IMR-90 (cell line): ENCODE data around the gene USP32. TPM values are rescaled to one million over a fixed set of nuclear protein-coding genes. Genes with fewer than 3 reads are reported as not detected.
"Not testable (repeated sequence)": the region's sequence is repeated elsewhere in the genome, so short reads cannot be mapped to it uniquely, and the experiment has no call there.

Source experiments
- ATAC-seq: fragments of 200-7000 bp; cut with Tn5 transposase; 2 replicates; pipeline ENCODE4 v1.9.1; 2020; ENCODE audit warnings: low read depth, mild to moderate bottlenecking, moderate library complexity
- BruUV-seq: library from RNA; stranded (reverse); fragments of 400-500 nt; replicated peaks from 2 replicates; lab custom pipeline; 2021; lab: Mats Ljungman, UMichigan
- CTCF ChIA-PET: fragments of 300-600 bp; formaldehyde crosslinking; extraction: SDS; loops from one replicate; lab custom pipeline; 2021; ENCODE audit warnings: antibody characterized with exemption; lab: Yijun Ruan, JAX
- POLR2A ChIA-PET: fragments of 300-600 bp; sonication (Branson Sonifier 250); formaldehyde crosslinking; loops from one replicate; lab custom pipeline; 2022; ENCODE audit warnings: antibody characterized with exemption; ENCODE audit not compliant: unreplicated experiment; lab: Charles Lee
- DNase-seq: peaks from one replicate; pipeline ENCODE4 v3.0.0; 2013
- H2AFZ ChIP-seq: replicated peaks from 2 replicates; pipeline ENCODE3; 2013; ENCODE audit warnings: low read length, mild to moderate bottlenecking; ENCODE audit not compliant: poor library complexity
- H2AK5ac ChIP-seq: 2 replicates; pipeline ENCODE4 v1.6.1; 2013; ENCODE audit warnings: low read depth, low read length, inconsistent platforms
- H2AK9ac ChIP-seq: replicated peaks from 2 replicates; pipeline ENCODE3; 2013; ENCODE audit warnings: mild to moderate bottlenecking, low read depth, low read length, moderate library complexity; ENCODE audit not compliant: poor library complexity
- H2BK120ac ChIP-seq: 2 replicates; pipeline ENCODE4 v1.6.1; 2013; ENCODE audit warnings: low read depth, low read length, inconsistent platforms
- H2BK15ac ChIP-seq: 3 replicates; pipeline ENCODE4 v1.6.1; 2013; ENCODE audit warnings: low read depth, low read length, inconsistent platforms
- H2BK20ac ChIP-seq: 2 replicates; pipeline ENCODE4 v1.6.1; 2013; ENCODE audit warnings: low read depth, mild to moderate bottlenecking, inconsistent platforms, low read length, moderate library complexity
- H2BK5ac ChIP-seq: 2 replicates; pipeline ENCODE4 v1.6.1; 2013; ENCODE audit warnings: mild to moderate bottlenecking, low read depth, low read length, inconsistent platforms; ENCODE audit not compliant: poor library complexity, severe bottlenecking
- H3K14ac ChIP-seq: replicated peaks from 2 replicates; pipeline ENCODE4 v1.6.1; 2013; ENCODE audit warnings: low read depth, low read length, inconsistent platforms
- H3K18ac ChIP-seq: 2 replicates; pipeline ENCODE4 v1.6.1; 2013; ENCODE audit warnings: low read depth, low read length, control low read depth
- H3K23ac ChIP-seq: 2 replicates; pipeline ENCODE4 v1.6.1; 2013; ENCODE audit warnings: low read depth, low read length, inconsistent platforms
- H3K27ac ChIP-seq: 2 replicates; pipeline ENCODE4 v1.5.1; 2013; ENCODE audit warnings: mild to moderate bottlenecking, control low read depth, low read length; ENCODE audit not compliant: insufficient read depth
- H3K27me3 ChIP-seq: 2 replicates; pipeline ENCODE4 v1.6.1; 2013; ENCODE audit warnings: low read length; ENCODE audit not compliant: control insufficient read depth, insufficient read depth
- H3K36me3 ChIP-seq: 2 replicates; pipeline ENCODE4 v1.6.1; 2013; ENCODE audit warnings: low read length, mixed read lengths; ENCODE audit not compliant: control insufficient read depth, insufficient read depth
- H3K4ac ChIP-seq: 2 replicates; pipeline ENCODE4 v1.6.1; 2013; ENCODE audit warnings: low read depth, low read length, inconsistent platforms
- H3K4me1 ChIP-seq: 2 replicates; pipeline ENCODE4 v1.6.1; 2013; ENCODE audit warnings: low read length, mixed read lengths; ENCODE audit not compliant: control insufficient read depth, insufficient read depth
- H3K4me2 ChIP-seq: 2 replicates; pipeline ENCODE4 v1.6.1; 2013; ENCODE audit warnings: low read depth, mild to moderate bottlenecking, control low read depth, low read length, moderate library complexity
- H3K4me3 ChIP-seq: 2 replicates; pipeline ENCODE4 v1.5.1; 2013; ENCODE audit warnings: low read depth, mild to moderate bottlenecking, control low read depth, low read length, moderate library complexity; ENCODE audit not compliant: insufficient read depth
- H3K56ac ChIP-seq: 2 replicates; pipeline ENCODE4 v1.6.1; 2013; ENCODE audit warnings: low read length, inconsistent platforms; ENCODE audit not compliant: insufficient read depth; ENCODE audit errors: extremely low read depth
- H3K79me1 ChIP-seq, 2 experiments: 2 replicates each; pipeline ENCODE4 v1.6.1; 2013; ENCODE audit warnings: low read length in 2 of 2, inconsistent platforms in 1 of 2, low read depth in 1 of 2
- H3K9ac ChIP-seq: 2 replicates; pipeline ENCODE4 v1.6.1; 2013; ENCODE audit warnings: low read depth, low read length, control low read depth
- H3K9me1 ChIP-seq: 2 replicates; pipeline ENCODE4 v1.6.1; 2013; ENCODE audit warnings: low read length, inconsistent platforms; ENCODE audit not compliant: insufficient read depth
- H3K9me3 ChIP-seq: 2 replicates; pipeline ENCODE4 v1.6.1; 2013; ENCODE audit warnings: low read length; ENCODE audit not compliant: control insufficient read depth, insufficient read depth
- H4K20me1 ChIP-seq: 2 replicates; pipeline ENCODE4 v1.6.1; 2013; ENCODE audit warnings: low read length, inconsistent platforms; ENCODE audit not compliant: insufficient read depth
- H4K5ac ChIP-seq: 2 replicates; pipeline ENCODE4 v1.6.1; 2013; ENCODE audit warnings: mild to moderate bottlenecking, low read depth, low read length, control low read depth
- H4K8ac ChIP-seq, 2 experiments: 2 replicates each; pipeline ENCODE4 v1.6.1; 2013; ENCODE audit warnings: low read depth in 2 of 2, low read length in 2 of 2, control low read depth in 1 of 2, inconsistent platforms in 1 of 2
- H4K91ac ChIP-seq: 2 replicates; pipeline ENCODE4 v1.6.1; 2013; ENCODE audit warnings: low read depth, low read length, inconsistent platforms; ENCODE audit not compliant: insufficient read depth
- BHLHE40 ChIP-seq: fragments of 150-350 bp; IDR thresholded peaks from 2 replicates; pipeline ENCODE4 v1.6.1; 2016; ENCODE audit warnings: mild to moderate bottlenecking, low read depth, low read length
- CEBPB ChIP-seq: IDR thresholded peaks from 2 replicates; pipeline ENCODE4 v1.6.1; 2012; ENCODE audit warnings: low read depth, low read length, improper control_type of control experiment
- CHD1 ChIP-seq: IDR thresholded peaks from 2 replicates; pipeline ENCODE4 v1.6.1; 2012; ENCODE audit warnings: low read depth, low read length, improper control_type of control experiment
- MXI1 ChIP-seq: IDR thresholded peaks from 2 replicates; pipeline ENCODE4 v1.6.1; 2012; ENCODE audit warnings: low read depth, mild to moderate bottlenecking, low read length, moderate library complexity, borderline replicate concordance
- NFE2L2 ChIP-seq: fragments of 150-350 bp; IDR thresholded peaks from 2 replicates; pipeline ENCODE4 v1.6.1; 2016; ENCODE audit warnings: low read depth, mild to moderate bottlenecking, low read length
- POLR2A ChIP-seq: IDR thresholded peaks from 2 replicates; pipeline ENCODE4 v1.6.1; 2012; ENCODE audit warnings: mild to moderate bottlenecking, low read depth, low read length
- RCOR1 ChIP-seq: IDR thresholded peaks from 2 replicates; pipeline ENCODE4 v1.6.1; 2012; ENCODE audit warnings: mild to moderate bottlenecking, low read length, improper control_type of control experiment; ENCODE audit not compliant: insufficient replicate concordance
- WGBS, 2 experiments: methylation state at CpG; one replicate each; pipeline versions ENCODE4 v1.1.5 to v1.1.7; 2013; ENCODE audit warnings: missing lambda C conversion rate in 2 of 2; ENCODE audit not compliant: insufficient read length in 1 of 2; ENCODE audit errors: extremely low coverage in 2 of 2; 5-methylcytosine and 5-hydroxymethylcytosine counted together
- dilution Hi-C: fragments of 300-500 bp; cut with HindIII; formaldehyde crosslinking; loops from one replicate; pipeline ENCODE4 v1.14.3; 2018; ENCODE audit warnings: low sequenced_read_pairs; ENCODE audit not compliant: unreplicated experiment
- in situ Hi-C: fragments of 300-500 bp; cut with MboI; formaldehyde crosslinking; loops from 3 replicates; pipeline ENCODE4 v1.14.3; 2019; ENCODE audit warnings: low sequenced_read_pairs, inconsistent platforms, mixed read lengths
- intact Hi-C: fragments of 100-400 bp; cut with micrococcal nuclease; formaldehyde crosslinking; loops from 2 replicates; pipeline ENCODE4 v1.10.0; 2022
- polyA plus RNA-seq, 3 experiments: library from polyadenylated mRNA; depleted of rRNA; stranded (reverse); fragments of >200 nt; gene quantifications; 2 replicates each; pipeline ENCODE4 v1.2.3, GENCODE V29; 2012; ENCODE audit warnings: low replicate concordance in 1 of 3
- total RNA-seq: library from RNA; depleted of rRNA; stranded (reverse); fragments of >200 nt; gene quantifications from 2 replicates; pipeline ENCODE4 v1.2.3, GENCODE V29; 2012
- TF ChIP-seq, protein P1 (sequence below): fragments of 150-350 bp; IDR thresholded peaks from 2 replicates; pipeline ENCODE4 v1.6.1; 2016; ENCODE audit warnings: low read depth, mild to moderate bottlenecking, low read length, moderate library complexity, borderline replicate concordance

Gene USP32
- total and polyA plus RNA-seq, 2 of the 4 experiments (the other 2 are of a cell fraction): 16.8 to 46.8 TPM

DNA sequence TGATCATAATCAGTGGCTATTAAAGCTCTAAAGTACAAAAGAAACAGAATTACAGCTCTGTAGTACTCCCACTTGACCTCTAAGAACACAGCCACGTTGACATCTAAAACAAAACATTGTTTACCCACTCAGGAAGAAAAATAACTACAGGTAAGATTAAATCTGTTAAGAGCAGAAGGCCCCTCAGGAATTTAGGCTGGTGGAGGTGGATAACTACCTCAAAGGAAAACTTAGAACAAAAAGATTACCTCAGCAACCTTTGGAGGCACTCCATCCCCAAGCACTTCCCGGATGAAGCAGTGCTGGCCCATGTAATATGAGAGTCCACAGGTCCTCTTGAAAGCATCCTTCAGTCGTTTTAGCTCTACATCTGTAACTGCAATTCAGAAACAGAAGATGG is 46.7 kb downstream of the USP32 start:
- H3K4me3 ChIP-seq: no peak overlapping the region

GRCh38 chr17:60342492-60342891 is 49.4 kb downstream of the USP32 start:
- H3K9ac ChIP-seq, H3K56ac ChIP-seq, H3K27ac ChIP-seq, H3K9me3 ChIP-seq, H4K5ac ChIP-seq, H3K4ac ChIP-seq, H2AFZ ChIP-seq, in situ Hi-C loops, H3K18ac ChIP-seq, ATAC-seq, H2AK5ac ChIP-seq, H3K27me3 ChIP-seq, H3K9me1 ChIP-seq, H3K4me2 ChIP-seq, H2BK5ac ChIP-seq, H3K4me3 ChIP-seq, dilution Hi-C loops, H4K91ac ChIP-seq, H2AK9ac ChIP-seq, POLR2A ChIA-PET, H3K4me1 ChIP-seq, H2BK120ac ChIP-seq, DNase-seq, H2BK15ac ChIP-seq, CTCF ChIA-PET, H2BK20ac ChIP-seq, intact Hi-C loops, H4K8ac ChIP-seq, BruUV-seq, H3K14ac ChIP-seq, H3K23ac ChIP-seq: not testable (repeated sequence)
- H3K36me3 ChIP-seq: peaks cover 18% of the 10 kb centered on the region
- peaks cover 14% of the 10 kb centered on the region; the same call in 1 of the 2 replicates for H4K20me1 ChIP-seq
- peaks cover 28 to 52% of the 10 kb centered on the region in 2 experiments for H3K79me1 ChIP-seq
- 100% methylated on average over 1 of the region's 7 CpGs; no CpG with 5 or more reads in 1 of the 2 experiments for WGBS, 2 experiments

More for the DNA sequence above, 46.7 kb downstream of the USP32 start:
- Histone ChIP-seq H3K36me3 (peaks cover 13% of the 10 kb centered on the region), H2AFZ (no peak overlapping the region), H2BK20ac (no peak overlapping the region), H3K14ac (no peak overlapping the region), H3K9ac (no peak overlapping the region), H3K27ac (no peak overlapping the region), H3K56ac (no peak overlapping the region), H4K5ac (no peak overlapping the region), H3K9me1 (no peaks in the 10 kb centered on the region; the same call in 1 of the 2 replicates), H2BK15ac (no peak overlapping the region), H3K4me2 (no peak overlapping the region), H2AK5ac (no peak overlapping the region), H3K18ac (no peak overlapping the region), H4K20me1 (peaks cover 11% of the 10 kb centered on the region; the same call in 1 of the 2 replicates), H3K4ac (no peak overlapping the region), H2AK9ac (no peak overlapping the region), H3K9me3 (no peaks in the 10 kb centered on the region), H3K27me3 (no peaks in the 10 kb centered on the region), H3K79me1 (peaks cover 25 to 50% of the 10 kb centered on the region in 2 experiments), H4K91ac (no peak overlapping the region), H3K4me1 (no peaks in the 10 kb centered on the region), H3K23ac (no peak overlapping the region), H4K8ac (no peak overlapping the region), H2BK5ac (no peak overlapping the region), H2BK120ac (no peak overlapping the region)
- no TSS peak for BruUV-seq
- no CpG with 5 or more reads among the region's 3 CpGs for WGBS, 2 experiments
- no peak for TF ChIP-seq CEBPB
- TF ChIP-seq POLR2A: no peak
- no peak for TF ChIP-seq CHD1
- TF ChIP-seq RCOR1: no peak
- TF ChIP-seq NFE2L2: no peak
- no peak for TF ChIP-seq BHLHE40
- TF ChIP-seq MXI1: no peak
- TF ChIP-seq, protein P1, sequence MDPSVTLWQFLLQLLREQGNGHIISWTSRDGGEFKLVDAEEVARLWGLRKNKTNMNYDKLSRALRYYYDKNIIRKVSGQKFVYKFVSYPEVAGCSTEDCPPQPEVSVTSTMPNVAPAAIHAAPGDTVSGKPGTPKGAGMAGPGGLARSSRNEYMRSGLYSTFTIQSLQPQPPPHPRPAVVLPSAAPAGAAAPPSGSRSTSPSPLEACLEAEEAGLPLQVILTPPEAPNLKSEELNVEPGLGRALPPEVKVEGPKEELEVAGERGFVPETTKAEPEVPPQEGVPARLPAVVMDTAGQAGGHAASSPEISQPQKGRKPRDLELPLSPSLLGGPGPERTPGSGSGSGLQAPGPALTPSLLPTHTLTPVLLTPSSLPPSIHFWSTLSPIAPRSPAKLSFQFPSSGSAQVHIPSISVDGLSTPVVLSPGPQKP: no peak
- in situ Hi-C loops: no loop called here
- dilution Hi-C loops: no loop called here
- intact Hi-C loops: no loop called here
- ChIA-PET CTCF (interaction anchor here (0.7 kb wide), 1 partner anchor 60 kb away, joined by 6 read pairs; no protein-coding TSS in a partner anchor), POLR2A (no interaction called here)
- DNase-seq (no peak), ATAC-seq (no peak)
